Fibroblast of mammary gland (primary cell): ENCODE measurements around the gene HK3.

Source experiments
- DNase-seq: peaks from one replicate; pipeline ENCODE4 v3.0.0-alpha.2; 2010; ENCODE audit warnings: low read depth
- H3K4me3 ChIP-seq: 2 replicates; pipeline ENCODE4 v1.5.1; 2011; ENCODE audit warnings: low read depth, mild to moderate bottlenecking, low read length, moderate library complexity; ENCODE audit not compliant: control insufficient read depth
- TF ChIP-seq, protein P1 (sequence below): conservative IDR thresholded peaks from 2 replicates; pipeline ENCODE4 v1.5.1; 2011; ENCODE audit warnings: low read depth, low read length, inconsistent platforms; ENCODE audit not compliant: control insufficient read depth, insufficient read depth

Gene HK3

DNA sequence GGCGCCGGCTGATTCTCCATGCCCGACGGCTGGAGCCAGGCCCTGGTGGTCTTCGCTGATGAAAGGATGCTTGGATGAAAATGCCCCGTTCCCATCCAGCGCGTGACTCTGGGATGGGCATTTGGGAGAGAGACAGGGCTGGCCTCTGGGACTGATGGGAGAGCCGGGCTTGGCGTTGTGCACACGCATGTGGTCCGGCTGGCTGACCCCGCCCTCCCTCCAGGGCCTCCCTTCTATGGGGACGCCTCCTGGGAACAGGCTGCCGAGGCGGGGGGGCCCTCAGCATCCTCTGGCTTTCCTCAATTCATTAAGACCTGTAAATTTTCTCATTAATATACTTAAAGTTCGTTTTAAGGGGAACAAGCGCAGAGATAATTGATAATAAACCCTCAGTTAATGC, 52.0 kb downstream of the HK3 start:
- DNase-seq: no peak
- H3K4me3 ChIP-seq: no peak overlapping the region
- TF ChIP-seq, protein P1, sequence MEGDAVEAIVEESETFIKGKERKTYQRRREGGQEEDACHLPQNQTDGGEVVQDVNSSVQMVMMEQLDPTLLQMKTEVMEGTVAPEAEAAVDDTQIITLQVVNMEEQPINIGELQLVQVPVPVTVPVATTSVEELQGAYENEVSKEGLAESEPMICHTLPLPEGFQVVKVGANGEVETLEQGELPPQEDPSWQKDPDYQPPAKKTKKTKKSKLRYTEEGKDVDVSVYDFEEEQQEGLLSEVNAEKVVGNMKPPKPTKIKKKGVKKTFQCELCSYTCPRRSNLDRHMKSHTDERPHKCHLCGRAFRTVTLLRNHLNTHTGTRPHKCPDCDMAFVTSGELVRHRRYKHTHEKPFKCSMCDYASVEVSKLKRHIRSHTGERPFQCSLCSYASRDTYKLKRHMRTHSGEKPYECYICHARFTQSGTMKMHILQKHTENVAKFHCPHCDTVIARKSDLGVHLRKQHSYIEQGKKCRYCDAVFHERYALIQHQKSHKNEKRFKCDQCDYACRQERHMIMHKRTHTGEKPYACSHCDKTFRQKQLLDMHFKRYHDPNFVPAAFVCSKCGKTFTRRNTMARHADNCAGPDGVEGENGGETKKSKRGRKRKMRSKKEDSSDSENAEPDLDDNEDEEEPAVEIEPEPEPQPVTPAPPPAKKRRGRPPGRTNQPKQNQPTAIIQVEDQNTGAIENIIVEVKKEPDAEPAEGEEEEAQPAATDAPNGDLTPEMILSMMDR: no peak

DNA sequence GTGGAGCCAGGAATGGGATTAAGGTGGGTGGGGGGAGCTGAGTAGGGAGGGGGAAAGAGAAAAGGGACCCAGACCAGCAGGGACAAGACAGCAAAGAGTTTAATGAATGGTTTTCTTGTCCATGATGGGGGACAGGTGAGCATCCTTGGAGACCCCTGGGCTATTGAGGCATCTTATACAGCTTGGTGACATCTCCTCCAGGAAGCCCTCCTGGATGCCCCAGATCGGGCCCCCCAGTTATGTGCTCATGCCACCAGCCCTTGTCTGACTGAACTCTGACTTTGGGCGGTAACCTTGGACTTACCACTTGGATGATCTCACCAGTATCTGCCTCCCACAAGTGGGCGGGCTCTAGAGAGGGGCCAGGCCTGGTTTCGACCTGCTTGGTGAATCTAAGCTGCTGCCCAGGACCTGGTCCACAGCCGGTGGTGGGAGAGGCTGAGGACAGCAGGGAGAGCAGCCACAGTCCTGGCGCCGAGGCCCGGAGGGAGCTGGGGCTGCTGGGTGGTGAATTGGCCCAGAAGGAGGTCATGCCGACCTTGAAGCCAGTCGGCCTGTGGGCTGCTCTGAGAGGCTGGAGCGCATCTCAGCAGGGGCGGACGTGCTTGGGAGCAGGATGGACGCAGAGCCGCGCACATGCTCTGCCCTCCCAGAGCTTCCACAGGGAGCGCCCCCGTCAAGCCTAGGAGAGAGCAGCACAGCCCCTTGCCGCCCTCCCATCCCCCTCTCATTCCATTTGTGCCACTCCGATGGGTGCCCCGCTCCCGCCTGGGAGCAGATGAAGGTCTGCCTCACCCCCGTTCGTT, 52.6 kb downstream of the HK3 start:
- TF ChIP-seq, protein P1: no peak
- peak; percentile 11 for DNase-seq
- no peak overlapping the region for H3K4me3 ChIP-seq

DNA sequence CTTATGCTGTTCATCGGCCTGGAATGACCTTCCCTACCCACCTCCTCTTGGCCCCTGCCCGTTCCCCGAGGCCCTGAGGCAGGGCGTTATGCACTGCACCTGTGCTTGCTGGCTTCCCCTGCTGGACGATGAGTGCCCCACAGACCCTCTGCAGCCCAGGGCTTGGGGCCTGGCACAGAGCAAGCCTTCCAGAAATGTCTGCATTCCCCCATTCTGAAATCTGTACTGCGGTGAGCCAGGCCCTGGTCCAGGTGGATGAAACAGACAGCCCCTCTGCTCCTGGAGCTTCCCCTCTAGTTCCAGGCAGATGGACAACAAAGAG, 53.8 kb downstream of the HK3 start:
- TF ChIP-seq, protein P1: no peak
- no peak for DNase-seq
- no peak overlapping the region for H3K4me3 ChIP-seq

DNA sequence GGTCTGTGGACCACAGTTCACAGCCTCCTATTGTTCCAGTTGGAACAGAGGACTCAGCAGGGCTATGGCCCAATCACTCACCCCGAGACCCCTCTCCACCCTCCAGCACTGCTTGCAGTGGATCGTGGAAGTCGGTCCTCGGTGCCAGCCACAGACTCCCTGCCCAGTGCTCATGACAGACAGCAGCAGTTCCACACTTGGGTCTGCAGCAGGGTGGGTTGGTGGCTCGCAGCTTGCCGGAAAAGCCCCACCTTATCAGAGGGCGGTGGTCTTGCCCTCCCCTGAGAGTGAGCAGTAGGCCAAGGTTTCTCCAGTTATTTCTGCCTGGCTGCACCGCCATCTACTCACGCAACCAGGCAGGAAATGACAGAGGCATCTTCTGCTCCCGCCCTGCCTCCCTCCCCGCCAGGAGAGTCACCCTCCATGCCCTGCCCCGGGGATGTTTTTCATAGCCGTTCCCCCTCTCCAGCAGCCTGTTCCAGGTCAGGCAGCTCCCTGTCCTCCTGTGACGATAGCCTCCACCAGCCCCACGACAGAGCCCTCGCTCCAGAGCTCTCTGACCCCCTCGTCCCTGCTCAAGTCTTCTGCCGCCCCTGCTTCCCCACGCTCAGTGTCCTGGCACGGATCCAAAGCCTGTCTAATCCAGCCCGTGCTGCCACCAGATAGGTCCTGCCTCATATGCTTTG, 54.3 kb downstream of the HK3 start:
- TF ChIP-seq, protein P1: no peak
- H3K4me3 ChIP-seq: no peak overlapping the region
- DNase-seq: no peak

DNA sequence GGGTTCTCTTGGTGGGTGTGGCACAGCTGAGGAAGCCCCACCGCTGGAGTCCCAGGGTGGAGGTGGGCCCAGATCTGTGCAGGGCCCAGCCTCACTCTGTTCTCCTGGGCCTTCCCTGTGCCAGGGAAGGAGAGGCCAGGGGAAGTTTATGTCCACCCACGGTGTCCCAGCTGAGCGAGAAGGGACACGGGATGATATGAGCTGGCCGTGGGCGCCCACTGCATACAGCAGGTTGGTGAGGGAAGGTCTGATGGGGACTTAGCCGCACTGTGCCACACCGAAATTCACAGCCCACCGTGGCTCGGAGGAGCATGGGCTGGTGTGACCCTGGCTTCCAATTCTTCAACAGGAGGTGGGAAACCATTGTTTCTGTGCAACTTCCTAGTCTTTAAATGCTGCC, 54.9 kb downstream of the HK3 start:
- DNase-seq: no peak
- no peak overlapping the region for H3K4me3 ChIP-seq
- TF ChIP-seq, protein P1: no peak

DNA sequence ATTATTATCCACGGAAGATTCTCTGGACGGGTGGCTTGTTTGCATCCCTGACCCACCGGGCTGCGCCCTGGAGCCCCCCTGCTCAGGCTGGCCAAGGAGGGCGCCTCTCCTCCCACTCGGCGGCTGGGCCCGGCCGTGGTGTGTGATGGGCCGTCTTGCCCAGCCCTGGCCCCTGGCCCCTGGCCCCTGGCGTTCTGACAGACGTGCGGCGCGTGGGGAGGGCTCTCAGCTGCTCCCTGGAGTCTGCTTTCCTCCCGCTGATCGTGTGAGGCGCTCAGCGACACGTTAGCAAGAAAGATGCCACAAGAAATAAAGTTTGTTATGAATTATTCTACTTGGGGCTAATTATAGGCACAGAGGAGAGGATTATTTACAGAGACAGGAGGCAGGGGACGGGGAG, 55.5 kb downstream of the HK3 start:
- TF ChIP-seq, protein P1: no peak
- no peak for DNase-seq
- H3K4me3 ChIP-seq: no peak overlapping the region

DNA sequence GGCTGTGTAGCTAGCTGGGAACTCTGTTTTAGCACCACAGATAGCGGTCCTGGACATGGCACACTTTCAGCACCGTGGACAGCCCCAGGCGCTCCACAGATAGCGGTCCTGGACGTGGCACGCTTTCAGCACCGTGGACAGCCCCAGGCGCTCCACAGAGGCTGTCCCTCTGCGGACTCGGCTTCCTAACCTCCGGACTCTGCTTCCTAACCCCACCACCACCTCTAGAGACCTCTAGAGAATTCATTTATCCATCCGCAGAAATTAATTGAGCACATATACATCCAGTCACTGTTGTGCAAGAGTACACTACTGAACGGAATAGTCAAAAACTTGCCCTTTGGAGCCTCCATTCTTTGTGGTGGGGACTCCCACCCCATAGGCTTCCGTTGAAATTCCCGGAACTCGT, 61.4 kb downstream of the HK3 start:
- TF ChIP-seq, protein P1: no peak
- DNase-seq: peak; percentile 84
- no peak overlapping the region for H3K4me3 ChIP-seq
